ENCODE data around the gene PIANP. TPM values are rescaled to one million over a fixed set of nuclear protein-coding genes. Genes with fewer than 3 reads are reported as not detected.

Gene PIANP
- total and polyA plus RNA-seq, 10 of the 15 experiments (the other 5 are each of a cell fraction or from before 2014, with no cell fraction given) = 0.08 to 0.12 (median 0.08) TPM; not detected in 7

- H2AFZ ChIP-seq (ENCODE audit: control insufficient read depth, low read depth, low read length) = peak within 1 kb of the TSS; percentile 77
- peaks cover 10% of the 10 kb centered on the region; the same call in 1 of the 2 replicates for H3K4me1 ChIP-seq (ENCODE audit: control insufficient read depth, insufficient read depth, low read length)
- POLR2A ChIA-PET = interaction anchor here (0.6 to 2.2 kb wide), 31 partner anchors 9 to 280 kb away, joined by 3 to 53 read pairs (median 5); partner anchors contain the start of genes CDCA3, COPS7A, LPAR5 and MLF2
- SMC1A ChIA-PET (ENCODE audit: uncharacterized antibody, unreplicated experiment) = interaction anchor here (0.6 to 3.7 kb wide), 19 partner anchors 15 to 223 kb away, joined by 3 to 31 read pairs (median 3); partner anchors contain the start of genes CDCA3, COPS7A, LPAR5 and MLF2
- H3K79me2 ChIP-seq (ENCODE audit: control insufficient read depth, insufficient read depth, low read length) = peaks cover 56% of the 10 kb centered on the region
- H3K27me3 ChIP-seq (replicated peaks in 1 of 2; ENCODE audit: control insufficient read depth in 2 of 2, insufficient read depth in 2 of 2, low read length in 1 of 2) = no peaks in the 10 kb centered on the region
- in situ Hi-C loops (cut with MboI) (no loop called here), intact Hi-C loops (cut with micrococcal nuclease; ENCODE audit: unreplicated experiment) (loop anchor here (1.0 to 5.0 kb wide), 8 partner anchors 26 to 163 kb away; partner anchors contain the start of genes CDCA3, ING4, MLF2 and NOP2)
- WGBS (ENCODE audit: insufficient coverage, insufficient replicate concordance, low lambda C conversion rate, missing lambda C conversion rate) = under 1% methylated on average over 53 of the region's 72 CpGs
- DNase-seq (ENCODE audit: low read depth, low spot score) = peak; percentile 97
- RAD21 ChIA-PET (ENCODE audit: unreplicated experiment) = interaction anchor here (0.6 to 2.1 kb wide), 33 partner anchors 9 to 564 kb away, joined by 3 to 45 read pairs (median 3); partner anchors contain the start of genes COPS7A, LPAR5, MLF2 and SPSB2
- CTCF ChIA-PET = interaction anchor here (0.7 to 2.5 kb wide), 17 partner anchors 9 to 265 kb away, joined by 3 to 15 read pairs (median 4); partner anchors contain the start of genes COPS7A, LPAR5, MLF2 and NOP2
- H4K20me1 ChIP-seq (ENCODE audit: control insufficient read depth, insufficient read depth) = no peaks in the 10 kb centered on the region
- H3K4me2 ChIP-seq (ENCODE audit: control insufficient read depth, insufficient read depth) = peak within 1 kb of the TSS; percentile 99
- no peaks in the 10 kb centered on the region for H3K9me3 ChIP-seq (replicated peaks; ENCODE audit: control insufficient read depth, insufficient read depth, low read length)
- FAIRE-seq = peak; percentile 99
- H3K36me3 ChIP-seq (ENCODE audit: control insufficient read depth in 2 of 2, insufficient read depth in 2 of 2, low read length in 1 of 2) = no peaks in the 10 kb centered on the region
- H3K4me3 ChIP-seq = peak within 1 kb of the TSS; percentile 80
- peak within 1 kb of the TSS; percentile 98 for H3K9ac ChIP-seq (ENCODE audit: control insufficient read depth, insufficient read depth, low read length)
- BruUV-seq (replicated peaks) = no TSS peak
- H3K27ac ChIP-seq (ENCODE audit: control insufficient read depth, insufficient read depth) = peak within 1 kb of the TSS; percentile 97
- ATAC-seq = peak; percentile 83
- TF ChIP-seq CEBPZ (IDR thresholded peaks at IDR 0.05; ENCODE audit: low read depth, low read length) = no peak
- TF ChIP-seq EGR1 (IDR thresholded peaks at IDR 0.05; ENCODE audit: borderline replicate concordance in 1 of 2, low read depth in 2 of 2, low read length in 2 of 2) = peak in 1 of 2 experiments; percentile 66; a peak in 2 of 3 replicates
- peak; percentile 32; the same call in 1 of the 2 replicates for TF ChIP-seq RB1 (IDR thresholded peaks at IDR 0.05; ENCODE audit: borderline replicate concordance)
- peak; percentile 54 for TF ChIP-seq LARP7 (IDR thresholded peaks at IDR 0.05)
- TF ChIP-seq SRF (IDR thresholded peaks at IDR 0.05; ENCODE audit: low read depth in 2 of 2, low read length in 2 of 2) = peak; percentile 92 to 95
- peak; percentile 65 for TF ChIP-seq TAF1 (IDR thresholded peaks at IDR 0.05; ENCODE audit: borderline replicate concordance, low read depth, low read length)
- TF ChIP-seq POLR2AphosphoS2 (IDR thresholded peaks at IDR 0.05; ENCODE audit: low read depth, low read length) = peak; percentile 63
- peak; percentile 64; the same call in 1 of the 2 replicates for TF ChIP-seq FOXK2 (IDR thresholded peaks at IDR 0.05)
- TF ChIP-seq NFXL1 (IDR thresholded peaks at IDR 0.05; ENCODE audit: borderline replicate concordance) = no peak
- TF ChIP-seq ATF7 (IDR thresholded peaks at IDR 0.05; ENCODE audit: low read depth) = peak; percentile 92
- peak in 1 of 2 experiments; percentile 17; a peak in 1 of 4 replicates for TF ChIP-seq EP300 (IDR thresholded peaks at IDR 0.05; ENCODE audit: borderline replicate concordance in 1 of 2, control insufficient read depth in 1 of 2, low read depth in 2 of 2, low read length in 2 of 2)
- TF ChIP-seq BHLHE40 (IDR thresholded peaks at IDR 0.05; ENCODE audit: borderline replicate concordance in 1 of 2, low read depth in 2 of 2, low read length in 1 of 2) = peak; percentile 47 to 86; a peak in 3 of 4 replicates
- TF ChIP-seq IRF3 (IDR thresholded peaks at IDR 0.05) = no peak
- peak; percentile 90 for TF ChIP-seq HCFC1 (IDR thresholded peaks at IDR 0.05; ENCODE audit: low read length)
- no peak for TF ChIP-seq SMAD1 (IDR thresholded peaks at IDR 0.05; ENCODE audit: low read depth, partially characterized antibody)
- peak; percentile 32; the same call in 1 of the 2 replicates for TF ChIP-seq TCF3 (IDR thresholded peaks at IDR 0.05; ENCODE audit: borderline replicate concordance, insufficient read depth, low read depth, low read length)
These were observed 11.4 kb downstream of the PIANP start, which contains the start of gene ZNF384 for GRCh38 chr12:6688999-6689882. Gene ZNF384 (minus strand): TSS chr12:6689375. CDS start chr12:6679520, 9,855 bp downstream.
